B cell (primary cell): ENCODE measurements around the gene CC2D2A. TPM values are rescaled to one million over a fixed set of nuclear protein-coding genes. Genes with fewer than 3 reads are reported as not detected.

Source experiments
- ATAC-seq: fragments of 200-7000 bp; cut with Tn5 transposase; one replicate; pipeline ENCODE4 v1.10.0; 2021; ENCODE audit warnings: low read depth, mild to moderate bottlenecking, moderate number of reproducible peaks, moderate library complexity
- CTCF ChIA-PET: fragments of 350-600 bp; sonication (Branson Sonifier 250); formaldehyde crosslinking; loops from one replicate; lab custom pipeline; 2021; ENCODE audit warnings: antibody characterized with exemption, inconsistent platforms; lab: Charles Lee
- POLR2A ChIA-PET: fragments of 350-600 bp; sonication (Branson Sonifier 250); formaldehyde crosslinking; loops from one replicate; lab custom pipeline; 2021; ENCODE audit warnings: antibody characterized with exemption; lab: Charles Lee
- DNase-seq: peaks from one replicate; pipeline ENCODE4 v3.0.0; 2013
- H2AFZ ChIP-seq: 2 replicates; pipeline ENCODE4 v1.6.1; 2012; ENCODE audit warnings: mild to moderate bottlenecking, low read depth, low read length; ENCODE audit not compliant: insufficient read depth, poor library complexity, severe bottlenecking
- H3K27ac ChIP-seq, 2 donors: 1 replicate in 1 of 2; 2 replicates in 1 of 2; pipeline ENCODE4 v1.5.1; 2012 to 2013; ENCODE audit warnings: low read length in 2 of 2, mild to moderate bottlenecking in 2 of 2, moderate library complexity in 1 of 2
- H3K27me3 ChIP-seq, 4 experiments: fragments of 200-600 bp in 1 of 4; sonication (generic) in 1 of 4; replicated peaks in 1 of 4; 1 replicate in 2 of 4; 2 replicates in 2 of 4; pipeline versions ENCODE4 v1.6.1 to v1.7.0; 2013 to 2016; ENCODE audit warnings: low read length in 3 of 4, mild to moderate bottlenecking in 2 of 4, mixed read lengths in 1 of 4, moderate library complexity in 1 of 4; ENCODE audit not compliant: insufficient read depth in 4 of 4, control insufficient read depth in 3 of 4; ENCODE audit errors: control extremely low read depth in 1 of 4
- H3K36me3 ChIP-seq, 2 experiments: replicated peaks in 1 of 2; 1 replicate in 1 of 2; 2 replicates in 1 of 2; pipeline versions ENCODE4 v1.6.1 to v1.7.1; 2013; ENCODE audit warnings: low read length in 1 of 2; ENCODE audit not compliant: insufficient read depth in 2 of 2, control insufficient read depth in 1 of 2; ENCODE audit errors: control extremely low read depth in 1 of 2, extremely low read depth in 1 of 2
- H3K4me1 ChIP-seq, 2 donors: fragments of 200-600 bp in 1 of 2; sonication (generic) in 1 of 2; 1 replicate in 1 of 2; 2 replicates in 1 of 2; pipeline versions ENCODE4 v1.5.1 to v1.6.1; 2013 to 2017; ENCODE audit warnings: low read length in 2 of 2; ENCODE audit not compliant: control insufficient read depth in 2 of 2, insufficient read depth in 2 of 2
- H3K4me2 ChIP-seq: replicated peaks from 2 replicates; pipeline ENCODE3; 2012; ENCODE audit warnings: mild to moderate bottlenecking, low read depth, low read length; ENCODE audit not compliant: poor library complexity, severe bottlenecking
- H3K4me3 ChIP-seq, 5 experiments: fragments of 200-600 bp in 1 of 5; sonication (generic) in 1 of 5; 1 replicate in 3 of 5; 2 replicates in 2 of 5; pipeline versions ENCODE4 v1.5.1 to v1.7.0; 2011 to 2016; ENCODE audit warnings: low read length in 4 of 5, mild to moderate bottlenecking in 4 of 5, low read depth in 2 of 5, control low read depth in 1 of 5, moderate library complexity in 1 of 5; ENCODE audit not compliant: insufficient read depth in 1 of 5; ENCODE audit errors: control extremely low read depth in 1 of 5, extremely low read depth in 1 of 5
- H3K79me2 ChIP-seq: fragments of 200-600 bp; sonication (generic); one replicate; pipeline ENCODE4 v1.6.0; 2016; ENCODE audit warnings: low read length; ENCODE audit not compliant: control insufficient read depth, insufficient read depth
- H3K9ac ChIP-seq: fragments of 200-600 bp; sonication (generic); 2 replicates; pipeline ENCODE4 v1.6.1; 2017; ENCODE audit warnings: mild to moderate bottlenecking, low read length, moderate library complexity
- H3K9me3 ChIP-seq, 3 donors: one replicate each; pipeline versions ENCODE4 v1.6.1 to v1.7.1; 2013; ENCODE audit warnings: low read length in 2 of 3; ENCODE audit not compliant: control insufficient read depth in 2 of 3, insufficient read depth in 1 of 3; ENCODE audit errors: control extremely low read depth in 1 of 3
- H4K20me1 ChIP-seq: 2 replicates; pipeline ENCODE4 v1.6.0; 2012; ENCODE audit warnings: mild to moderate bottlenecking, low read length; ENCODE audit not compliant: insufficient read depth, control insufficient read depth, poor library complexity, severe bottlenecking
- H3K27ac Mint-ChIP-seq: one replicate; pipeline ENCODE4 v1.8.0; 2021; ENCODE audit warnings: mixed read lengths
- H3K27me3 Mint-ChIP-seq: one replicate; pipeline ENCODE4 v1.8.0; 2021; ENCODE audit warnings: mixed read lengths
- H3K4me1 Mint-ChIP-seq: one replicate; pipeline ENCODE4 v1.8.0; 2021; ENCODE audit warnings: mixed read lengths
- H3K4me3 Mint-ChIP-seq: one replicate; pipeline ENCODE4 v1.8.0; 2021; ENCODE audit warnings: mixed read lengths
- H3K9me3 Mint-ChIP-seq: one replicate; pipeline ENCODE4 v1.8.0; 2022; ENCODE audit warnings: mixed read lengths; ENCODE audit not compliant: insufficient read depth
- CTCF ChIP-seq: fragments of 200-600 bp; IDR thresholded peaks from one replicate; pipeline ENCODE4 v1.8.0; 2022; ENCODE audit warnings: antibody characterized with exemption, mild to moderate bottlenecking
- EZH2 ChIP-seq: IDR thresholded peaks from 2 replicates; pipeline ENCODE4 v1.6.1; 2012; ENCODE audit warnings: borderline replicate concordance, low read depth, mild to moderate bottlenecking, moderate library complexity, low read length; ENCODE audit not compliant: insufficient read depth, poor library complexity, severe bottlenecking
- WGBS: methylation state at CpG from one replicate; pipeline ENCODE4 v1.1.5; 2013; ENCODE audit warnings: missing lambda C conversion rate; ENCODE audit not compliant: insufficient coverage; 5-methylcytosine and 5-hydroxymethylcytosine counted together
- intact Hi-C: fragments of 100-400 bp; cut with micrococcal nuclease; formaldehyde crosslinking; loops from one replicate; pipeline ENCODE4 v1.10.0; 2022
- polyA plus RNA-seq: library from polyadenylated mRNA; depleted of rRNA; stranded (reverse); fragments of >200 nt; gene quantifications from 2 replicates; pipeline ENCODE4 v1.2.3, GENCODE V29; 2012
- total RNA-seq, 2 donors: library from RNA; stranded (reverse); fragments of 120-200 nt in 1 of 2; gene quantifications; 1 replicate in 1 of 2; 2 replicates in 1 of 2; pipeline versions ENCODE4 v1.2.3 to v1.2.4, GENCODE V29; 2013 to 2022

Gene CC2D2A
- total and polyA plus RNA-seq, 2 donors (not counting 1 experiment from before 2014, with no cell fraction given): not detected

GRCh38 chr4:15558561-15558960, 88.9 kb downstream of the CC2D2A start:
- WGBS: 100% methylated on average over 1 of the region's 2 CpGs
- Histone ChIP-seq H3K9me3 (no peaks in the 10 kb centered on the region), H3K27me3 (no peaks in the 10 kb centered on the region), H3K4me3 (no peak overlapping the region), H3K4me2 (no peak overlapping the region), H3K4me1 (peaks cover 8 to 14% of the 10 kb centered on the region in 2 donors), H3K27ac (no peak overlapping the region), H3K36me3 (no peaks in the 10 kb centered on the region), H3K79me2 (no peaks in the 10 kb centered on the region), H4K20me1 (no peaks in the 10 kb centered on the region), H3K9ac (no peak overlapping the region), H2AFZ (no peak overlapping the region)
- no peak for TF ChIP-seq EZH2
- TF ChIP-seq CTCF: no peak
- intact Hi-C loops: no loop called here
- no peak overlapping the region for H3K4me3 Mint-ChIP-seq
- H3K9me3 Mint-ChIP-seq: no peaks in the 10 kb centered on the region
- no peak overlapping the region for H3K27ac Mint-ChIP-seq
- CTCF ChIA-PET: no interaction called here
- ATAC-seq (no peak), DNase-seq (no peak)
- POLR2A ChIA-PET: no interaction called here
- H3K27me3 Mint-ChIP-seq: no peaks in the 10 kb centered on the region
- H3K4me1 Mint-ChIP-seq: peaks cover 16% of the 10 kb centered on the region

GRCh38 chr4:15562114-15562513, 92.4 kb downstream of the CC2D2A start:
- 100% methylated on average over 1 of the region's 3 CpGs for WGBS
- Mint-ChIP-seq H3K4me3 (no peak overlapping the region), H3K27ac (no peak overlapping the region), H3K9me3 (no peaks in the 10 kb centered on the region), H3K27me3 (no peaks in the 10 kb centered on the region), H3K4me1 (peaks cover 16% of the 10 kb centered on the region)
- CTCF ChIA-PET: no interaction called here
- Histone ChIP-seq H3K9me3 (no peaks in the 10 kb centered on the region), H3K36me3 (no peaks in the 10 kb centered on the region), H4K20me1 (no peaks in the 10 kb centered on the region), H3K4me1 (peaks cover 8 to 14% of the 10 kb centered on the region in 2 donors), H3K9ac (no peak overlapping the region), H3K4me2 (no peak overlapping the region), H3K79me2 (no peaks in the 10 kb centered on the region), H3K27ac (no peak overlapping the region), H3K27me3 (no peaks in the 10 kb centered on the region), H2AFZ (no peak overlapping the region), H3K4me3 (no peak overlapping the region)
- no peak for DNase-seq
- intact Hi-C loops: no loop called here
- ATAC-seq: no peak
- POLR2A ChIA-PET: no interaction called here
- TF ChIP-seq EZH2 (no peak), CTCF (no peak)
